Measurements from ENCODE around the gene GORASP2.

- TF ChIP-seq ZFP3 (CRISPR knock-in tag; IDR thresholded peaks at IDR 0.05) (no peak), ZFP30 (CRISPR knock-in tag; IDR thresholded peaks at IDR 0.05) (no peak), BACH2 (CRISPR knock-in tag; IDR thresholded peaks at IDR 0.05; ENCODE audit: borderline replicate concordance) (no peak), GLIS3 (CRISPR knock-in tag; IDR thresholded peaks at IDR 0.05) (no peak), ARNTL (CRISPR knock-in tag; IDR thresholded peaks at IDR 0.05; ENCODE audit: borderline replicate concordance, low read depth) (no peak), TSHZ2 (CRISPR knock-in tag; IDR thresholded peaks at IDR 0.05) (no peak), ZNF565 (CRISPR knock-in tag; conservative IDR thresholded peaks at IDR 0.05; ENCODE audit: low read depth) (no peak), PATZ1 (CRISPR knock-in tag; IDR thresholded peaks at IDR 0.05; ENCODE audit: borderline replicate concordance) (no peak), TCF4 (CRISPR knock-in tag; IDR thresholded peaks at IDR 0.05; ENCODE audit: borderline replicate concordance) (no peak)
Observed at GRCh38 chr2:170926743-170927297, 2.2 kb upstream of the GORASP2 start.
